Uterus (tissue), 4 donors: Measurements from ENCODE around the gene GSTO2. TPM values are rescaled to one million over a fixed set of nuclear protein-coding genes. Genes with fewer than 3 reads are reported as not detected.

Source experiments
- DNase-seq, 2 donors: peaks; one replicate each; pipeline ENCODE4 v3.0.0-alpha.2; 2019 to 2020
- H3K27ac ChIP-seq, 2 donors: fragments of 200-600 bp; sonication (generic); 1 replicate in 1 of 2; 2 replicates in 1 of 2; pipeline ENCODE4 v1.5.1; 2016 to 2018
- H3K27me3 ChIP-seq, 2 donors: fragments of 200-600 bp; sonication (generic); one replicate each; pipeline ENCODE4 v1.5.1; 2018 to 2019; ENCODE audit warnings: control low read depth in 1 of 2
- H3K36me3 ChIP-seq, 2 donors: fragments of 200-600 bp; sonication (generic); one replicate each; pipeline ENCODE4 v1.5.1; 2019; ENCODE audit warnings: control low read depth in 1 of 2
- H3K4me1 ChIP-seq, 2 donors: fragments of 200-600 bp; sonication (generic); one replicate each; pipeline ENCODE4 v1.5.1; 2018 to 2019; ENCODE audit warnings: control low read depth in 1 of 2
- H3K4me3 ChIP-seq, 2 donors: fragments of 200-600 bp; sonication (generic); 1 replicate in 1 of 2; 2 replicates in 1 of 2; pipeline ENCODE4 v1.5.1; 2018 to 2019; ENCODE audit warnings: mild to moderate bottlenecking in 1 of 2
- H3K9me3 ChIP-seq, 2 donors: fragments of 200-600 bp; sonication (generic); one replicate each; pipeline ENCODE4 v1.5.1; 2019; ENCODE audit warnings: control low read depth in 1 of 2
- CTCF ChIP-seq, 4 experiments: fragments of 200-600 bp in 2 of 4; fragments of 450-650 bp in 2 of 4; sonication (generic) in 2 of 4; IDR thresholded peaks; one replicate each; pipeline ENCODE4 v1.5.1; 2016 to 2019; ENCODE audit warnings: antibody characterized with exemption in 4 of 4, mild to moderate bottlenecking in 2 of 4, moderate library complexity in 1 of 4
- POLR2A ChIP-seq, 2 donors: fragments of 450-650 bp; IDR thresholded peaks; one replicate each; pipeline ENCODE4 v1.6.1; 2016; ENCODE audit warnings: antibody characterized with exemption in 2 of 2, mild to moderate bottlenecking in 1 of 2, moderate library complexity in 1 of 2
- intact Hi-C: fragments of 100-400 bp; cut with DNase I; formaldehyde crosslinking; loops from one replicate; pipeline ENCODE4 v1.15.1; 2023; ENCODE audit warnings: low total_unique reads
- total RNA-seq, 4 donors: library from RNA; depleted of rRNA in 3 of 4; stranded (reverse); fragments of >200 nt in 3 of 4; gene quantifications; one replicate each; pipeline versions ENCODE4 v1.1.0 to v1.2.4, GENCODE V29; 2014 to 2023
- donor health status: DM: yes; HTN: yes; CAD: no.

The GSTO2 gene
- total RNA-seq, 4 donors from 2014 or later, result under 0.01 to 10.6 (median 5.6) TPM; not detected in 1

- no peaks in the 10 kb centered on the region for H3K9me3 ChIP-seq
- H3K36me3 ChIP-seq, result no peaks in the 10 kb centered on the region
- TF ChIP-seq POLR2A (IDR thresholded peaks at IDR 0.05) (no peak), CTCF (IDR thresholded peaks at IDR 0.05) (no peak)
- no peaks in the 10 kb centered on the region for H3K27me3 ChIP-seq
- no peak overlapping the region for H3K4me3 ChIP-seq
- no peak for DNase-seq
- peaks cover 22 to 38% of the 10 kb centered on the region in 2 donors for H3K4me1 ChIP-seq
- H3K27ac ChIP-seq, result peak overlapping the region in 1 of 2 donors; percentile 6
- intact Hi-C loops, result no loop called here
These were observed 52.9 kb downstream of the GSTO2 start for GRCh38 chr10:104321725-104322415.

- Histone ChIP-seq H3K9me3 (no peaks in the 10 kb centered on the region), H3K36me3 (no peaks in the 10 kb centered on the region), H3K4me3 (no peak overlapping the region), H3K27ac (peak overlapping the region in 1 of 2 donors; percentile 6), H3K27me3 (no peaks in the 10 kb centered on the region), H3K4me1 (peaks cover 23 to 41% of the 10 kb centered on the region in 2 donors)
- intact Hi-C loops, result no loop called here
- DNase-seq, result peak in 1 of 2 donors; percentile 27
- TF ChIP-seq POLR2A (IDR thresholded peaks at IDR 0.05) (no peak), CTCF (IDR thresholded peaks at IDR 0.05) (no peak)
These were observed 53.4 kb downstream of the GSTO2 start for GRCh38 chr10:104322416-104322782.

- no peaks in the 10 kb centered on the region for H3K36me3 ChIP-seq
- no peaks in the 10 kb centered on the region for H3K27me3 ChIP-seq
- H3K4me1 ChIP-seq, result peaks cover 28 to 48% of the 10 kb centered on the region in 2 donors
- intact Hi-C loops, result no loop called here
- DNase-seq, result no peak
- TF ChIP-seq CTCF (IDR thresholded peaks at IDR 0.05), result no peak
- no peak for TF ChIP-seq POLR2A (IDR thresholded peaks at IDR 0.05)
- no peaks in the 10 kb centered on the region for H3K9me3 ChIP-seq
- peak overlapping the region in 1 of 2 donors; percentile 6 for H3K27ac ChIP-seq
- no peak overlapping the region for H3K4me3 ChIP-seq
These were observed 54.1 kb downstream of the GSTO2 start for GRCh38 chr10:104323085-104323484.

- TF ChIP-seq POLR2A (IDR thresholded peaks at IDR 0.05) (no peak), CTCF (IDR thresholded peaks at IDR 0.05) (no peak)
- H3K36me3 ChIP-seq, result no peaks in the 10 kb centered on the region
- H3K4me1 ChIP-seq, result peaks cover 28 to 49% of the 10 kb centered on the region in 2 donors
- peak overlapping the region in 1 of 2 donors; percentile 19 for H3K27ac ChIP-seq
- no peak for DNase-seq
- no peaks in the 10 kb centered on the region for H3K27me3 ChIP-seq
- intact Hi-C loops, result no loop called here
- no peaks in the 10 kb centered on the region for H3K9me3 ChIP-seq
- H3K4me3 ChIP-seq, result no peak overlapping the region
These were observed 54.8 kb downstream of the GSTO2 start for GRCh38 chr10:104323760-104324201.

- no peak for DNase-seq
- Histone ChIP-seq H3K27me3 (no peaks in the 10 kb centered on the region), H3K27ac (peak overlapping the region in 1 of 2 donors; percentile 11), H3K36me3 (no peaks in the 10 kb centered on the region), H3K4me3 (no peak overlapping the region), H3K4me1 (peaks cover 24 to 46% of the 10 kb centered on the region in 2 donors), H3K9me3 (no peaks in the 10 kb centered on the region)
- intact Hi-C loops, result no loop called here
- TF ChIP-seq POLR2A (IDR thresholded peaks at IDR 0.05), result no peak
- no peak for TF ChIP-seq CTCF (IDR thresholded peaks at IDR 0.05)
These were observed 55.3 kb downstream of the GSTO2 start for GRCh38 chr10:104324221-104324686.
